ENCODE data around the gene PCLAF.
"Not testable (repeated sequence)": the region's sequence is repeated elsewhere in the genome, so short reads cannot be mapped to it uniquely, and the experiment has no call there.

PCLAF gene

DNA sequence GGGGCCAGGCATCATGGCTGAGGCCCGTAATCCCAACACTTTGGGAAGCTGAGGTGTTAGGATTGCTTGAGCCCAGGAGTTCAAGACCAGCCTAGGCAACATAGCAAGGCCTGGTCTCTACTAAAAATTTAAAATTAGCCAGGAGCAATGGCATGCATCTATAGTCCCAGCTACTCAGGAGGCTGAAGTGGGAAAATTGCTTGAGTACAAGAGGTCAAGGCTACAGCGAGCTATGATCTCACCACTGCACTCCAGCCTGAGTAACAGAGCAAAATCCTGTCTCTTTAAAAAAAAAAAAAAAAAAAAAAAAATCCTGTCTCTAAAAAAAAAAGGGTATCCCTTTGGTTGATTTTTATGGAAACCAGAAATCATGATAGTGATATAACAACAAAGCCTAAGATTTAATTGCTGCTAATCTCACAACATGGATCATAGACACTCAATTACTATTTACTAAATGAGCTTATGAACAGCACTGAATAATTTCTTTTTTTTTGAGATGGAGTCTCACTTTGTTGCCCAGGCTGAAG lies 12.1 kb downstream of the PCLAF start:
- DNase-seq (ENCODE audit: low read depth in 2 of 2), result no peak

DNA sequence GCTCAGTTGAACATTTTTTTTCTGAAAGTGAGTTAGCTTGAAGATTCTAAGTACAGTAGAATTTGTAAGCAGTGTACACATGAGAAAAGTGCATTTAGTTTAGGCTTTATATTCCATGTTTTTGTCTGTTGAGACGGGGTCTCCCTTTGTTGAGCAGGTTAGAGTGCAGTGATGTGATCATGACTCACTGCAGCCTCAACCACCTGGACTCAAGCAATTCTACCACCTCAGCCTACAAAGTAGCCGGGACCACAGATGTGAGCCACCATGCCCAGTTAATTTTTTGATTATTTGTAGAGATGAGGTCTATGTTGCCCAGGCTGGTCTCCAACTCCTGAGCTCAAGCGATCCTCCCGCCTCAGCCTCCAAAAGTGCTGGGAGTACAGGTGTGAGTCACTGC lies 20.0 kb downstream of the PCLAF start:
- DNase-seq (ENCODE audit: low read depth in 2 of 2), result no peak

DNA sequence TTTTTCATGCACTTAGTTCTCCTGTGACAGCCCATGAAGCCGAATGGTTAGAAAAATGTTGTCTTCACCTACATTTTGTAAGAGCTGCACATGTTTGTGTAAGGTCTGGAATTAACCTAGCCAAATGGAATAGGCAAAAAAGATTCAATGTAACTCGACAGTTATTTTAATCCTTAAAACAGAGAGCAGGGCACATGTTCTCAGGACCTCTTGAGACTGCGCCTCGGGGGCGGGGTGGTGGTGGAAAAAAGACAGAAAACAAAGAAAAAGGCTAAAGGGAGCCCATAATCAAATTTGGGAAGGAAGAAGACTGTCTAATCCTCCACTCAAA lies 24.6 kb downstream of the PCLAF start:
- DNase-seq (ENCODE audit: low read depth in 2 of 2), result no peak

DNA sequence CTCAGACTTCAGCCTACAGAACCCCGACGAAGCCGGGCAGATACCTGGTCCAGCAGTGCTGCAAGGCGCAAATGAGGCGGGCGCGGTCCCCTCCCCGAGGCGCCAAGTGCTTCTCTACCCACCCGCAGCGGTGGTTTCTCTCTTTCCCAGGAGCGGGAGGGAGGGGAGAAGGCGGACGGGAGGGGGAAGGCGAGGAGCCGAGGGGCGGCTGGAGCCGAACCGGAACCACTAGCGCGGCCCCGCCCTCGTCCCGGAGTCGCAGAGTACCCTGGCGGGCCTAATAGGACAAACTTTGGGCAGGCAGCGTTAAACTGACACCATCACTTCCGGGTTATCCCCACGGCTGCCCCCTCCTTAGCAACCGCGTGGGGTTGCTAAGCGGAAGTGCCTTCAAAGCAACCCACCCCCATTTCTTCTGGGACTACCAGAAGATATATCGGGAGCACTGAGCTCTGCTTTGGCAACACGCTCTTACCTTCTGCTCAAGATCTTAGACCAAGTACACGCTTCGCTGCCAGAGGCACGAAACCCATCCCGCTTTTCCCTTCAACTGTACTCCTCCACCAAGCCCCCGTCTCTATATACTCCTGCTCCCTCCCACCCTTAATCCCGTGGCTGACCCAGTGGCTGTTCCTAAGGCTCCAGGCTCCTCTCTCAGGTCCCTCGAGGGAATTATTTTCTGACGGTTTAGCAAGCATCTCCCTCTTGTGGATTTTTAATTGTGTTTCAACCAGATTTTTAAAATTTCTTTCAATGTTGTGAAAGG lies 25.1 kb downstream of the PCLAF start, which contains the start of gene CSNK1G1:
Gene CSNK1G1, minus strand, starts transcription at position 230 of the 766 bp plus-strand sequence. CDS start 55,674 bp downstream, outside the sequence.
- peak; percentile 97 for DNase-seq (ENCODE audit: low read depth in 2 of 2)

DNA sequence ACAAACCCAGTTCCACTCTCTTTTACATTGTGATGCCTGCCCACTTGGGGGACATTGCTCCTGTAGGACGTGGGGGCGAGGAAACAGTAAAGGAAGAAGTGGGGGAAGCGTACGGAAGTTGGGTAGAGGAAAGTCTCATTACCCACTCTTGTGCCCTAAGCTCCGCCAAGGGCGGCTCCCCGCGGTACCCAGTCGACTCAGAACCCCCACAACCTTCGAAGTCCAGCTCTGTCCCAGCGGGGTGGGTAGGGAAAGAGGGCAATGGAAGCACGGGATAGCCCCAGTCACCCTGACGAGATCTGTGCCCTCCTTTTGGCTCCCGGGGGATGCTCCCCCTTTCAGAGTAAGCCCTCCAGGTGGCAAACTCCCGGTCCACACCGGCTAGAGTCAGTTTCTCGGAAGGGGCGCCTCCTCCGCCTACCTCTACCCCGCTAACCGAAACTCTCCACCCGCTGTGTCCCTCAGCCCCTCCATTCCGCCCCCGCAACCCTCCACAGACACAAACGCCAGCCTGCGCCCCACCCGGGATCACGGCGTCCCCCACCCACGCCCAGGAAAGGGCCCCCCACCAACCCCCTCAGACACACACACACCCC lies 25.8 kb downstream of the PCLAF start:
- no peak for DNase-seq (ENCODE audit: low read depth in 2 of 2)

DNA sequence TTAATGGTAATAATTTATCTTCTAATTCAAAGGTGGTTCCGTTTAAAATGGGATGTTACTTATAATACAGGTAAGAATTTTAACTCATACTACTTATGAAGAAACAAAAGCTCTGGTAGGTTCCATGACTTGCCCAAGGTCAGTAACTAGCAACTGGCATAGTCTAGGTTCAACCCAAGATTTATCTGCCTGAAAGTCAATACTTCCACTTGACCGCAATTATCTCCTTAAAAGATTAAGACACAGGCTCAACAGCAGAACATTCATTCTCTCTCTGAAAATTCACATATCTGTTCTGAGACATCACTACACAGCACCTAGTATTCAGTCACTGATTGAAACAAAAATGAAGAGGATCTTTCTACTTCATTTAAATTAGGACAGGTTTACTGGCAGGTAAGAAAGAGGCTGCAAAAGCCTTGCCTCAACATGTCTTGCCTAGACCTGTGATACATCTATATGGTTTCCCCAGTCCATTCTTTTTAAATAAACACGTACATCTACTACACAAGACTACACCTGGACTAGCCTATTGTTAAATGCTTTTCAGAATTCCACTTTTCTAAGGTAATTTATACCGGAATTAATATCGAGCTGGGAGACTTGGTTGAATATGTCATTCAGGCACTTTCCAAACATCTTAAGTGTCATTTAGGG lies 26.4 kb downstream of the PCLAF start:
- DNase-seq (ENCODE audit: low read depth in 2 of 2), result no peak

DNA sequence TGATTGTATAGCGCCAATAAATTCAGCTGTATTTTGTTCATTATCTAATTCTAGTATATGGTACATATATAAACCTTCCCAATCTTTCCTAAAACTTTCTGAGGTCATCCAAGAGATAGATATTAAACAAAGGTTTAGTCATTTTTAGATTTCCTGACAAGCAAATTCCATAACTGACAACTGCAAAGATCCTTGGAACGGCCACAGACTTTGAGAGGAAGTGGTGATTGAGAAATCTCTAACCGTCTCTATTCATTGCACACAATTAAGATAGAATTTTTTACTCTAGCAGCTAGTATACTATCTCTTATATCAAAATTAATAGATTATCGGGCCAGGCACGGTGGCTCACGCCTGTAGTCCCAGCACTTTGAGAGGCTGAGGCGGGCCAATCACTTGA lies 30.0 kb downstream of the PCLAF start:
- no peak for DNase-seq (ENCODE audit: low read depth in 2 of 2)

DNA sequence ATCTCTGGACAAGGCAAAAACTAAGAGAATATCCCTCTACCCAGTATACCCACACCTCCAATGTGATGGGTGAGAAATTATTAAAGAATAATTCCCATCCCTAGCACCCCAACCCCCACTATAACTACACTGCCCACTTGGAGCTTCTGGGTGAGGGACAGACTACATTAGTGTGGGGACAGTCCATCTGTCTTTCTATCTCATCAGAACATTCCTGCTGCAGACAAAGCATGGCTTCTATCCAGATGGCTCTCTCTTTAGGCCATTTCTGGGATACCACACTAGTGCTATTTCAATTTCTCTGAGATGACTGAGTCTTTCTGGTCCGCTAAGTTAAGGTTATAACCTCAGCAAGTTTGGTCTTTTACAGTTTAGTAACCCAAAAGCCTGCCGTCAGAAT lies 31.9 kb downstream of the PCLAF start:
- DNase-seq (ENCODE audit: low read depth in 2 of 2), result no peak

DNA sequence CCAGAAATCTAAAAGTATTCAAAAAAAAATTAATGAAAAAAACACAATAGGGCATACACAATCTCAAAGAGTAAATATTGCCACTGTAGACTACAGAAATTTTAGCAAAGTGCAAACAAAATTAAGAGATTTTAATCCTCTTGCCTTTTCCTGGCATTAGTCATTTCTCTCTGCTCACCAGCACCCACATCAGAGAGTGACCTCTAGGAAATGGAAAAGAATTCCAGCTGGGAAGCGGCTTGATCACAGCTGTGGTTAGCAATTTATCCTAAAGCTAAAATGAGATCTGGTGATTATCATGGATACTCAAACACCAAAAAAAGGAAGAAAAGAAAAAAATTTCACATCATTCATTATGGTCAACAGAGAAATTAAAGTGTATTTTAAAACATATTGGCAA lies 32.8 kb downstream of the PCLAF start:
- no peak for DNase-seq (ENCODE audit: low read depth in 2 of 2)

DNA sequence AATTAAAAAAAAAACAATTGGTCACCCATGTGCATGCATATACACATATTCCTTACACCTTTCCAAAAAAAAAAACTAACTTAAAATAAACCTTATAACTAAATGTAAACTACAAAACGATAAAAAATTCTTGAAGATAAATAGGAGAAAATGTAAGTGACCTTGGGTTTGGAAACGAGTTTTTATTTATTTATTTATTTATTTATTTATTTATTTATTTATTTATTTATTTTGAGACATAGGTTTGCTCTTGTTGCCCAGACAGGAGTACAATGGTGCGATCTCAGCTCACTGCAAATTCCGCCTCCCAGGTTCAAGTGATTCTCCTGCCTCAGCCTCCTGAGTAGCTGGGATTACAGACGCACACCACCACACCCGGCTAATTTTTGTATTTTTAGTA lies 35.0 kb downstream of the PCLAF start:
- DNase-seq (ENCODE audit: low read depth in 2 of 2), result not testable (repeated sequence)

DNA sequence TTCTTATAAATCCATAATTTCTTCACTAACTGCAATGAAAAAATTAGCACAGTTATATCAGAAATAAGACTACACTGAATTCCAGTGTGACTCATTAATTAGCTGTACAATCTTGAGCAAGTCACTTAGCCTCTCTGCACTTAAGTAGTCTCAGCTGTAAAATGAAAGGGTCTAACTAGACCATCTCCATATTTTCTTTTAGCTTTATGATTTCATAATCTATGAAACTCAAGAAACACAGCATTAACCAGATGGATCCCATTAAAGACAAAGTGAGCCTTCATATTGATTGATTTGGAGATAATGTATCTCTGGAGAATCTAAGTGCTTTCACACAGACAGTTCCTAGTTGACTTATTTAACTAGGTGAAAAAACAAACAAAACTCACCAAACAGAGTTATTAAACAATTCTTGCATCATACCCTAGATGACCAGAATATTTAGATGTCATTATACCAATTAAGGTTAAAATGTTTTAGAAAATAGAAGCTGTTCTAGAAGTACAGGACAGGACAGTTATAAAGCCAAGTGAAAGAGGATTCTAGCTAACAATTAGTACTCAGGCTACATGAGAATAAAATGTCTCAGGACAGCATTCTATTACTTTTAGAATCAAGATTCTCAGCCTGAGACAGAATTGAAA lies 36.5 kb downstream of the PCLAF start:
- DNase-seq (ENCODE audit: low read depth in 2 of 2), result peak; percentile 58 to 63

DNA sequence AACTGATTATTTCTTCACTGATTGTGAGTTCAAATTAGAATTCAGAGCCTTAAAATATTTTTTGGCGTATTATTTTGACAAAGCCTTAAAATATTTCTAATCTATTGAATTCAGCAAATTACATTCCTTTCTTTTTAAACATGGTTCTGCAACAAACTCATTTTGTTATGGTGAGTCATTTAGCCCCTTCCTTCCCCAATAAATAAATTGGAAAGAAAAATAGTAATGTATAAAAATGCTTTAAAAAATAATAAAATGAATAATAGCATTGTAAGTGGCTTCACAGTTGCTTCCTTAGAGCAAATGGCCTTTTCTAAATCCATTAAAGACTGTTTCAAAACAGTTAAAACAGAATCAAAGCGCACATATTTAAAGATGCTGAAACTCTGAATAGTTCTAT lies 37.4 kb downstream of the PCLAF start:
- no peak for DNase-seq (ENCODE audit: low read depth in 2 of 2)

DNA sequence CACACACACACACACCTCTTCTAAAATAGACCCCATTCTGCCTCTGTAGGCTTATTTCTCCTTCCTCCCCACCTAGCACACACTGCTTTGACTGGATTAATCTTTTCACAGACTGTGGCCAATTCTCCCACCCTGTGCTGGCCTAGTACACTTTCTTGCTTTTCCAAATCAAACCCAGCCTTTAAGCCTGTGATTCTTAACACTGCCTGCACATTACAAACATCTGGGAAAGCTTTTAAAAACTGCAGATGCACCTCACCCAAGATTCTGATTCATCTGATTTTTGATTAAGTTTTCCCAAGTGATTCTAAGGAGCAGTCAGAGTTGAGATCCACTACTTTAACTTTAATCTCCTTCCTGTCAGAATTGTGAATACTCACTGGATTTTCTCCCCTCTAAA lies 38.0 kb downstream of the PCLAF start:
- DNase-seq (ENCODE audit: low read depth in 2 of 2), result peak; percentile 35 to 40

DNA sequence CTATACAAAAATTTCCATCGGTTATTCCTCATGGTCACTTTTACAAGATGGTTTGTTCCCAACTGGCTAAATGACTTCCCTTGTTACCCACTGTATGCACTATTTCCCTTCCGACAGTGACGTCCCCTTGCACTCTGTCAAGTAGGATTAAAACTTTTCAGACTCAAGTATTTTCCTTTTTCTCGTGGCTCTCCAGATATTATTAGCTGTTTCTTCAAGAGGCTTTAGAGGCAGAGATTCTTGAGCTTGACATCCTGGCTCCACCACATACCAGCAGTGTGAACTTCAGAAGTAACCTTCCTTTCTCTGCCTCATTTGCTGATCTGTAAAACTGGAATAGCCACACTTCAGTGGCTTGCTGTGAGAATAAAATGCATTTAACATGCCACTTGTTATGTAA lies 39.3 kb downstream of the PCLAF start:
- DNase-seq (ENCODE audit: low read depth in 2 of 2), result no peak

DNA sequence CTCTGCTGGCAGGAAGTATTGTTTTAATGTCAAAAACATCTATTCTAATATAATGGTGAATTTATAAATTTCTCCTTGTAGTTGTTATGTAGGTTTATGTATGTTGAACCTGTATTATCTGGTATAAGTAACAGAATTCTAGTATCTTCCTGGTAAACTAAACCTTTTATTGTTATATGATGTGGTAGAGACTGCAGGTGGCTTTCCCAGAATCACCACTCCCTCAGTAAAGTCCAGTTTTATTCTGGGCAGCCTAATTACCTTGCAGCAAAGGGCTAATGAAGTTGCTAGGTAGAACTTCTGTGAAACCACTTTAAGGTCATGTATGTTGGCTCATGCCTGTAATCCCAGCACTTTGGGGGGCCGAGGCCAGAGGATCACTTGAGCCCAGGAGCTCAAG lies 40.9 kb downstream of the PCLAF start:
- no peak for DNase-seq (ENCODE audit: low read depth in 2 of 2)

DNA sequence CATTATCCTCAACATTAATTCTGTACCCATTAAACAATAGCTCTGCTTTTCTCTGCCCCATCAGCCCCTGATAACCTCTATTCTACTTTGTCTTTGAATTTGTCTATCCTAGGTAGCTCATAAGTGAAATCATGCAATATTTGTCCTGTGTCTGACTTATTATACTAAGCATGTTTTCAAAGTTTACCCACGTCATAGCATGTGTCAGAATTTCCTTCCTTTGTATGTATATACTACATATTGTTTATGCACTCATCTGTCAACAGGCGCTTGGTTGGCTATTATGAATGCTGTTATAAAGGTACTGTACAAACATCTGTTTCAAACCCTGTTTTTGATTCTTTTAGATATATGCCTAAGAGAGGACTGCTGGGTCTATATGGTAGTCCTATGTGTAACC lies 43.5 kb downstream of the PCLAF start:
- no peak for DNase-seq (ENCODE audit: low read depth in 2 of 2)

DNA sequence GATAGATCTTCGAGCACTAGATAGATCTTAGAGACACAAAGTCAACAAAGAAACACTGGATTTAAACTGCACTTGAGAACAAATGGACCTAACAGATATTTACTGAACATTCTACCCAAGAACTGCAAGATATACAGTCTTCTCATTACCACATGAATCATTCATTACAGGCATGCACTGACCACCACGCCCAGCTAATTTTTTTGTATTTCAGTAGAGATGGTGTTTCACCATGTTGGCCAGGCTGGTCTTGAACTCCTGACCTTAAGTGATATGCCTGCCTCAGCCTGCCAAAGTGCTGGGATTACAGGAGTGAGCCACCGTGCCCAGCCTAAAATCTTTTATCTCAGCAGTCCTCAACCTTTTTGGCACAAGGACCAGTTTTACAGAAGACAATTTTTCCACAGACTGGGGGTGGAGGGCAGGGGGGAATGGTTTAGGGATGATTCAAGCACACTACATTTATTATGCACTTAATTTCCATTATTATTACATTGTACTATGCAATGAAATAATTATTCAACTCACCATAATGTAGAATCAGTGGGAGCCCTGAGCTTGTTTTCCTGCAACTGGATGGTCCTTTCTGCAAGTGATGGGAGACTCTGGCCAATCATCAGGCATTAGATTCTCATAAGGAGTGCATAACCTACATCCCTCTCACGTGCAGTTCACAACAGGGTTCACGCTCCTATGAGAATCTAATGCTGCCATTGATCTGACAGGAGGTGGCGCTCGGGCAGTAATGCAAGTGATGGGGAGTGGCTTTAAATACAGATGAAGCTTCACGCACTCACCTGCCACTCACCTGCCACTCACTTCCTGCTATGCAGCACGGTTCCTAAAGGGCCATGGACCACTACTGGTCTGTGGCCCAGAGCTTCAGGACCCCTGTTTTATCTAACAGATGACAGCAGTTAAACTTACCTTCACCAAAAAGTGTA lies 47.0 kb downstream of the PCLAF start:
- DNase-seq (ENCODE audit: low read depth in 2 of 2), result no peak

DNA sequence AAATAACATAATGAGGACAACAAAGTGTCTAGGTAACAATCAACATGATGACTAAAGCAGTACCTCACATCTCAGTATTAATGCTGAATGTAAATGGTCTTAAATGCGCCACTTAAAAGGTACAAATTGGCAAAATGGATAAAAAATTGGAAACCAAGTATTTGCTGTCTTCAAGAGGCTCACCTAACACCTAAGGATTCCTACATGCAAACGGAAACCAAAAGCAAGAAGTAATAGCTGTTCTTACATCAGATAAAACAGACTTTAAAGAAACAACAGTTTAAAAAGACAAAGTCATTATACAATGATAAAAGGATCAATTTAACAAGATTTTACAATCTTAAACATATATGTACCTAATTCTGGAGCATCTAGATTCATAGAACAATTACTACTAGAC lies 47.7 kb downstream of the PCLAF start:
- DNase-seq (ENCODE audit: low read depth in 2 of 2), result no peak

DNA sequence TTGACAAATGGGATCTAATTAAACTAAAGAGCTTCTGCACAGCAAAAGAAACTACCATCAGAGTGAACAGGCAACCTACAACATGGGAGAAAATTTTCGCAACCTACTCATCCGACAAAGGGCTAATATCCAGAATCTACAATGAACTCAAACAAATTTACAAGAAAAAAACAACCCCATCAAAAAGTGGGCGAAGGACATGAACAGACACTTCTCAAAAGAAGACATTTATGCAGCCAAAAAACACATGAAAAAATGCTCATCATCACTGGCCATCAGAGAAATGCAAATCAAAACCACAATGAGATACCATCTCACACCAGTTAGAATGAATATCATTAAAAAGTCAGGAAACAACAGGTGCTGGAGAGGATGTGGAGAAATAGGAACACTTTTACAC lies 49.6 kb downstream of the PCLAF start:
- DNase-seq (ENCODE audit: low read depth in 2 of 2), result not testable (repeated sequence)

DNA sequence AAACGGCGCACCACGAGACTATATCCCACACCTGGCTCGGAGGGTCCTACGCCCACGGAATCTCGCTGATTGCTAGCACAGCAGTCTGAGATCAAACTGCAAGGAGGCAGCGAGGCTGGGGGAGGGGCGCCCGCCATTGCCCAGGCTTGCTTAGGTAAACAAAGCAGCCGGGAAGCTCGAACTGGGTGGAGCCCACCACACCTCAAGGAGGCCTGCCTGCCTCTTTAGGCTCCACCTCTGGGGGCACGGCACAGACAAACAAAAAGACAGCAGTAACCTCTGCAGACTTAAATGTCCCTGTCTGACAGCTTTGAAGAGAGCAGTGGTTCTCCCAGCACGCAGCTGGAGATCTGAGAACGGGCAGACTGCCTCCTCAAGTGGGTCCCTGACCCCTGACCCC lies 54.3 kb downstream of the PCLAF start:
- DNase-seq (ENCODE audit: low read depth in 2 of 2), result not testable (repeated sequence)

DNA sequence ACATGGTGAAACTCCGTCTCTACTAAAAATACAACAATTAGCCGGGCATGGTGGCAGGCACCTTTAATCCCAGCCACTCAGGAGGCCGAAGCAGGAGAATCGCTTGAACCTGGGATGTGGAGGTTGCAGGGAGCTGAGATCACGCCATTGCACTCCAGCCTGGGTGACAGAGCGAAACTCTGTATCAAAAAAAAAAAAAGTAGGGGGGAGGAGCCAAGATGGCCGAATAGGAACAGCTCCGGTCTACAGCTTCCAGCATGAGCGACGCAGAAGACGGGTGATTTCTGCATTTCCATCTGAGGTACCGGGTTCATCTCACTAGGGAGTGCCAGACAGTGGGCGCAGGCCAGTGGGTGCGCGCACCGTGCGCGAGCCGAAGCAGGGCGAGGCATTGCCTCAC lies 54.8 kb downstream of the PCLAF start:
- not testable (repeated sequence) for DNase-seq (ENCODE audit: low read depth in 2 of 2)
